ENCODE measurements around the gene DEPDC5.

DNA sequence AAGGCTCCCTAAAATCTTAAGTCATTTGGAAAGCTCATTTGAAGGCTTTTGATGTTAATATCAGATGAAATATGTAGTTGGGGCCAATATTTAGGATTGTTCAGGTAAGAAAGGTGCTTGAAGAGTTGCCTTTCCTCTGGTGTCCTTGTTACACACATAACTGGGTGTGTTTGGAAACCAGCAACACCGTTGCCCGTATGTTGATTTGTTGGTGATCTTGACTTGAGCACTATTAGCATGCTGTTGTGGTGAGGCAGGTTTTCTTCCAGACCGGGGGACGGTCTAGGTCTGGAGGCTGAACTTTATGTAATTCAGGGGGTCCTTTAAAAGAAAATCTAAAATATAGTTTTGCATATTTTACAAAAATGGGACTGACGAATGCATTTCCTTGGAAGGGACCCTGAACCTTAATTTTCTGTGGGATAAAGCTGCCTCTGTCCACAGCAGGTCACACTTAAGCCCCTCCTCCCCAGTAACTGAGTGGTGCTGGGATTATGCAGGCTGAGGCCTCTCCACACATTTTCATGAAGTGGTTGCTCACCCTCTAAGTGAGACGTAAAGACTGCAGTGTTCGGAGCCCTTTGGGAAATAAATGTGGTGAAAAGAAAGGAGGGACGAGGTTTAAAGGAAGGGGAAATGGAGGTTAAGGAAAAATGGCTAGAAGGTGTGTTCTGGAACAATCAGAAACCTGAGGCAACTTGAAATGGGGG is 192.3 kb downstream of the DEPDC5 start:
- TF ChIP-seq YY1 (IDR thresholded peaks at IDR 0.05; ENCODE audit: insufficient read depth, insufficient read length): no peak
- no peak for TF ChIP-seq ZNF274 (IDR thresholded peaks at IDR 0.05; ENCODE audit: low read depth, low read length)
- no peak for TF ChIP-seq SUZ12 (IDR thresholded peaks at IDR 0.05; ENCODE audit: extremely low read depth, insufficient read depth, insufficient read length)

All from NT2/D1 (cell line).